Colon (tissue), 2 donors: Measurements from ENCODE around the gene ITPRID2.
"Not testable (repeated sequence)": the region's sequence is repeated elsewhere in the genome, so short reads cannot be mapped to it uniquely, and the experiment has no call there.

Source experiments
- FAIRE-seq: peaks from 2 replicates; lab custom pipeline; 2012; peaks lifted over from hg19 to GRCh38; lab: Jason Lieb, UNC
- donor health status: control.
- donor health status: control.

ITPRID2 gene

GRCh38 chr2:181916726-181917718 is 25.5 kb downstream of the ITPRID2 start:
- no peak for FAIRE-seq

DNA sequence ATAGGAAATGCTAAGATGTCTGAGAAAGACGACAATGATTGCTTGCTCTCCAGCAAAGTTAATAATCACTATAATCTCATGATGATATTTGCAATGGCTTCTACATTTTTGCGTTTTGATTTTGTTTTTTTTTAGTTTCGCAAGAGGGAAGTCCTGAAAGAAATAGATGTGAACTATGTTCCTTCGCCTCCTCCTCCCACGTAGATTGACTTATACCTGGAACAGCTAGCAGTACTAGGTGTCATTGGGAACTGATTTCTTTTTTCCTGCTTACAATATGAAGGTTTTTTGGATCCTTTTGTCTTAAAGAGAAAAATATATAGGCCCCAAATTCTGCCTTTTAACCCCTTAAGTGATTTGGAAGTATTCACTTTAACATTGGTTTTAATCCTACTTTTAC is 26.7 kb downstream of the ITPRID2 start:
- FAIRE-seq, result no peak

- no peak for FAIRE-seq
Observed at GRCh38 chr2:181923121-181923520, 31.6 kb downstream of the ITPRID2 start.

DNA sequence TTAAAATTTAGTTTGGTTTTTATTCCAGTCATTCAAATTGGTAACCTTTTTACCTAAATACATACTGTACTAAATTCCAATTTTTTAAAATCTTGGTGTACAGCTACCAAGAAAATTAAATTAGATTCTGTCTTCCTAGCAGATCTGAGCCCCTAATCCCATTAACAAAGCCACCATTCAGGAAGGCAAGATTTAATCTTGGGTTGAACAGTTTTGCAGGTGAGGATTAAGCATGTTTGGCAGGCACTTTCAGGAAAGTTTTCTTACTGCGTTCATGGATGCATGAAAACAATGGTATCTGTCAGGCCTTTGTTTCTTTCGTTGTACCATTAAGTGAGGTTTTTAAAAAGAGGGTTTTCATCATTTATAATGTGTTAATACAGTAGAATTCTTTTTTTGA is 32.8 kb downstream of the ITPRID2 start:
- FAIRE-seq, result no peak

DNA sequence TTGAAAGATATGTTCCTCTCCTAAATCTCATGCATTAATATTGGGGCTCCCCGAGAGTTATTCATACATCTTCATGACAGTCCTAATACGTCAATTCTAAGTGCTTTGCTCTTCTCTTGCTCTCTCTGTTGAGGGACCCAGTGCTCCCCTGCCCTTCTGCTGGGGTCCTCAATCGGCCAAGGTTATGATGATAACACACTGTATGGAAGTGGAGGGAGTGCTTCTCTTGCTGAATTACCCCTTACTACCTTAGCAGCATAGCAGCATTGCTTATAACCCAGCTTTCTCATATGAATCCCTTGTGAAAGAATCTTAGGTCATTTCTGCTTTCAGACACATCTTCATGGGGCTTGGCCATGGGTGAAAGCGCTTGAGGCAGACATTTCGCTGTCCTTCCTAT is 43.2 kb downstream of the ITPRID2 start:
- no peak for FAIRE-seq

- no peak for FAIRE-seq
Observed at GRCh38 chr2:181937473-181937872, 45.9 kb downstream of the ITPRID2 start.

DNA sequence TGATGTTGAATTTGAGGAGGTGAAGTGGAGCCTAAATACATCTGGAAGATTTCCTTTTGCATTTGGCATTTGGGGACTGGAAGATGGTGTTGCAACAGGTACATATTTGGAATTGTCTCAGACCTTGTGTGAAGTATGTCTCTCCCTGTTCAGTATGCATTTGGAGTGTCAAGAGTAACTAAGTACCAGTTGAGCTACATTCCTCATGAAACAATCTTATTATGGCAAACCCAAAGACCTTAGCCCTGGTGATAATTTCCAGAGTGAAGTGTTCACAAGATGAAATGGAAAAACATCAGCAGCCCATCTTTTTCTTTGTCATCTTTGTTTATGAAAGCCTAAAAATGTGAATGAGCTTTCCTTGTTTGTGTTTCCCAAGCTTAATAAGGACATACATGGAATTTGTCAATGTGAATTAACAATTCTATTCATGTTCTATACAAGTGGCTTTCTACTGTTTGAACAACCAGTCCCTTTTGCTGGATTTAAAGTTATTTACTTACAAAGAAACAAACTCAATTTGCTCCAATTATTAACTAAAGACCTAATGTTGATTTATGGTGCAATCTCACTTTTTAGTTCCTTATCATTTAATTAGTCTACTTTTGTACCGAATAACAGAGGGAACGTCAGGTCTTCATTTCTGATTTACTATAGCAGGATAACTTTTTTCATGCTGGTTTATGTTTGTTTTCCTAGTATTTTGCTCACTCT is 52.0 kb downstream of the ITPRID2 start:
- FAIRE-seq, result no peak

DNA sequence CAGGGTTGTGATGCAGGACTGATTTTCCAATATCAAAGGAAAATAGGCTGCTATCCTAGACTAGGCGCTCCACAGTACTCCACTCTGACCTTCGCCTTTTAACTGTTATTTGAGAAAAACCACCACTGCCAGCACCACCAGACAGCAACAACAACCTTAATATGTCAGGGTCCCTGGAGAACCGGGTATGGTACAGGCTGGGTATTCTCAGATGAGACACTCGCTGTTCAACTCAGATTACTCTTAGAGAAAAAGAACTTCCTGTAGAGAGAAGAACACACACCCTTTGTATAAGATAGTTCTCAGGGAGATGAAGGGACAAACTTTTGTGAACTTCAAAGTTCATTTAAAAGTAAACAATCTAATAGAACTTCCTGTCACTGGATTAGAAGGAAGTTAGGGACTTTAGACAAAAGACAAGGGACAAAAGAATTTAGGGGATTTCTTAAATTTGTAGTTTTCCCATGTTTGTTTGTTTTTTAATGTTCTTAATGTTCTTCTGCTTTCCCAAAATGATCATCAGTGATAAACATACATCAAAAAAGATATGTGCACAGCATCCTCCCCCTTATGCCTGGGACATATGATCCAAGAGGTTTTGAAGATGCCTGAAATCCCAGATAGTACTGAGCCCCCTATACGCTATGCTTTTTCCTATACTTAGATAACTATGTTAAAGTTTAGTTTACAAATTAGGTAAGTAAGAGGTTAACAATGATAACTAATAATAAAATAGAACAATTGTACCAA is 52.8 kb downstream of the ITPRID2 start:
- FAIRE-seq, result no peak

- FAIRE-seq, result no peak
Observed at GRCh38 chr2:181944914-181945291, 53.4 kb downstream of the ITPRID2 start.

- no peak for FAIRE-seq
Observed at GRCh38 chr2:181946444-181947127, 55.1 kb downstream of the ITPRID2 start.

GRCh38 chr2:181947273-181947672 is 55.7 kb downstream of the ITPRID2 start:
- no peak for FAIRE-seq

GRCh38 chr2:181948227-181948626 is 56.7 kb downstream of the ITPRID2 start:
- no peak for FAIRE-seq

GRCh38 chr2:181949047-181949446 is 57.5 kb downstream of the ITPRID2 start:
- no peak for FAIRE-seq

DNA sequence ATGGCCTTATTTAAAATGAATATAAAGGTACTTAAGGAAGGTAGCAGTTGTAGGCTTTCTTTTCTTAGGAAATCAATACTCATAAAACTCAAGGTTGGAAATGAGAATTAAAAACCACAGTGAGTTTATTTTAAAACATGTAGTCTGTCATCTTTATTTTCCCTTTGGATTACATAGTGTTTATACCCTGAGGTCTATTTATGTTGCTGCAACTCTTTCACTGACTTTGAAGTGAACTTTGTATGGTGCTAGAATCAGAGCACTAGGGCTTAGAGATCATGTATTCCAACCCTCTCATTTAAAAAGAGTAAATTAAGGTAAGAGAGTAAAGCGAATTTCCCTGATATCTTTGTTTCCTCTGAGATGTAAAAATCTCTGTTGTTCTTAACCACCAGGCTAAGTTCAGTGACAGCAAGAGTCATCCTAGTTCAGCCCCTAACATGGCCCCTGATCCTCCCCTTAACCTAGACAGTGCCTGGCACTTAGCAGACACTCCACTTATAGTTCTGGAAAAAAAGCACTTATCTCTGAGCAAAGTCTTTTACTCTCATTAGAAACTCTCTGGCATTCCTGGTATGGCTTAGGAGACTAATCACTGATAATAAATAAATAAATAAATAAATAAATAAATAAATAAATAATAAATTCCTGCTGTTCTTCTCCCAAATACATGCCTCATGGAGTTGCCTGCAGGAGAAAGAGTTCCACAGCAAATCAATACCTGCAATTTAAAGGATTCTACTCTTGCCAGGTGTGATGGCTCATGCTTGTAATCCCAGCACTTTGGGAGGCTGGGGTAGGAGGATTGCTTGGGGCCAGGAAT is 61.1 kb downstream of the ITPRID2 start:
- FAIRE-seq, result no peak

GRCh38 chr2:181953881-181954537 is 62.5 kb downstream of the ITPRID2 start:
- FAIRE-seq, result no peak

DNA sequence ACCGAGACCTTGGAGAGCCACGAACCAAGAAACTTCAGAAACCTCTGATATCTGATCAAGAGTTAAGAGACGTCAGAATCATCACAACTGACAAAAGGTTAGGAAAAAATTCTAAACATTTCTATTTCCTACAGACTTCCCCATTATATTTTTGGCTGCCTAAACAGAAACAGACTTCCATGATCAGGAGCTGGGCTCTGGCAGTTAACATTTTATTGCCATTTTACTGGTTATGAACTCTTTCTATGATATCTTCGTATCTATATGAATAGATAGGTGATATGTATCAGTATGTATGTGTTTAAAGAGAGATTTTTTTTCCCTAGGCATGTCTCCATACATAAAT is 63.0 kb downstream of the ITPRID2 start:
- FAIRE-seq, result no peak

DNA sequence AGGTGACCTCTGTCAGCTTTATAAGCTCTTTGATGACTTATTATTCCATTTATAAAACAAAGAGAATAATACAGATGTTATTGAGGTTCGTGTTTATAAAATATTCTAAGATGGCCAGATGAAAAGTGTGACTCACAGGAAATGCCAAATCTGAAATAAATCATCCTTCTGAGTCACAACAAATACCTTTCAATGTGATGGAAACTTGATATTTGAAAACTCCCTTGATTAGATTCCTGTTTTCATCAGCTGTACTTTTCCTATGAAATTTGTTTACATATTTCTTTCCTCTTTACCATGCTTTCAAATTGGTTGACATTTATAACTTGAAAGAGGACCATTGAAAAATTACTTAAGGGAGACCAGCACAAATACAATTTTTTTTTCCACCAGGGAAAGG is 63.5 kb downstream of the ITPRID2 start:
- no peak for FAIRE-seq

- FAIRE-seq, result not testable (repeated sequence)
Observed at GRCh38 chr2:181955866-181956265, 64.3 kb downstream of the ITPRID2 start.

DNA sequence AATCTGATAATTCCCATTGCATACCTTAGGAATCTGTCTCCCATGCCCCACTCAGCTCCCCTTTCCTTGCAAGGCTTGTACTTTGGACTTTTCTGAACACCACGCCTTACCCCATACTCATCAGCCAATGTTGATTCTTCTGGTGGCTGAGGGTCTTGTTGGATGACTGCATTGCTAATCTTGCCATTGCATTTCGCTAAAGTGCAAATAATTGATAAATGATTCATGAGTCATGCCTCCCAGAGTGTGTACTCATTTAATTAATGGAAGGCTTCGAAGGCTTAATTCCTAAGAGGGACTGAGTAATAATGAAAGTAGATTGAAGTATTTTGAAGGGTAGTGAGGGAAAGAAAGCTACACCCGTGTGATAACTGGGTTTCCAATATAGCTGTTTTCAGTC is 66.1 kb downstream of the ITPRID2 start:
- FAIRE-seq, result no peak

DNA sequence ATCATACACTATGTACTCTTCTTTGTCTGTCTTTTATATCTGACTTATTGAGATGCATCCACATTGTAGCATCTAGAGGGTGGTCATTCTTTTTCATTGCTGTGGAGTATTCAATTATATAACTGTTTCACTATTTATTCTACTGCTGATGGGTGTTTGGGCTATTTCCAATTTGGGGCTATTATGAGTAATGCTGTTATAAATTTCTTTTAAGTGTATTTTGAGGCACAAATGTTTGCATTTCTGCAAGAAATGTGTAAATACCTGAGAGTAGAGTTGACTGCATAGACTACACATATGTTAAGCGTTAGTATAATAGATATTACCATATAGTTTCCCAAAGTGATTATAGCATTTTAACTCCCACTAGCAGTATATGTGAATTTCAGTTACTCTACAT is 67.2 kb downstream of the ITPRID2 start:
- FAIRE-seq, result no peak

GRCh38 chr2:181959508-181959907 is 68.0 kb downstream of the ITPRID2 start:
- no peak for FAIRE-seq
